ENCODE data around the gene TMEM259.
A peak's percentile ranks its signal among the peaks of the same experiment; 100 is the strongest.

The TMEM259 gene

GRCh38 chr19:1055028-1055425 lies 34.1 kb upstream of the TMEM259 start:
- no peak for DNase-seq (ENCODE audit: low read depth)

GRCh38 chr19:1054102-1055027 lies 33.4 kb upstream of the TMEM259 start:
- DNase-seq (ENCODE audit: low read depth): no peak

GRCh38 chr19:1053176-1054101 lies 32.5 kb upstream of the TMEM259 start:
- no peak for DNase-seq (ENCODE audit: low read depth)

GRCh38 chr19:1052349-1052975 lies 31.5 kb upstream of the TMEM259 start:
- no peak for DNase-seq (ENCODE audit: low read depth)

GRCh38 chr19:1051791-1052190 lies 30.9 kb upstream of the TMEM259 start:
- DNase-seq (ENCODE audit: low read depth): no peak

GRCh38 chr19:1050989-1051788 lies 30.3 kb upstream of the TMEM259 start:
- no peak for DNase-seq (ENCODE audit: low read depth)

GRCh38 chr19:1049800-1050199 lies 28.9 kb upstream of the TMEM259 start:
- no peak for DNase-seq (ENCODE audit: low read depth)

- DNase-seq (ENCODE audit: low read depth): no peak
These were observed 28.2 kb upstream of the TMEM259 start for GRCh38 chr19:1049106-1049505.

GRCh38 chr19:1047696-1048147 lies 26.8 kb upstream of the TMEM259 start:
- DNase-seq (ENCODE audit: low read depth): no peak

- DNase-seq (ENCODE audit: low read depth): peak; percentile 70
These were observed 26.1 kb upstream of the TMEM259 start for GRCh38 chr19:1046836-1047695.

GRCh38 chr19:1046117-1046626 lies 25.2 kb upstream of the TMEM259 start:
- DNase-seq (ENCODE audit: low read depth): no peak

- DNase-seq (ENCODE audit: low read depth): no peak
These were observed 24.3 kb upstream of the TMEM259 start for GRCh38 chr19:1045247-1045603.

GRCh38 chr19:1042689-1043511 lies 22.0 kb upstream of the TMEM259 start:
- DNase-seq (ENCODE audit: low read depth): no peak

GRCh38 chr19:1041835-1042685 lies 21.1 kb upstream of the TMEM259 start:
- DNase-seq (ENCODE audit: low read depth): no peak

GRCh38 chr19:1041272-1041834 lies 20.4 kb upstream of the TMEM259 start:
- DNase-seq (ENCODE audit: low read depth): no peak

GRCh38 chr19:1040476-1041271 lies 19.8 kb upstream of the TMEM259 start:
- peak; percentile 91 for DNase-seq (ENCODE audit: low read depth)

Data from CMK (cell line).